Lower leg skin (tissue), 4 donors: ENCODE results near the gene ADAM8. TPM values are rescaled to one million over a fixed set of nuclear protein-coding genes. Genes with fewer than 3 reads are reported as not detected.

ENCODE experiments used
- DNase-seq, 2 donors: peaks; one replicate each; pipeline ENCODE4 v3.0.0-alpha.2; 2019; ENCODE audit warnings: low spot score in 2 of 2
- H3K4me3 ChIP-seq: fragments of 200-600 bp; sonication (generic); 2 replicates; pipeline ENCODE4 v1.5.1; 2017; ENCODE audit warnings: mild to moderate bottlenecking, low read depth; ENCODE audit not compliant: poor library complexity, severe bottlenecking
- POLR2A ChIP-seq, 2 donors: fragments of 450-650 bp; IDR thresholded peaks; one replicate each; pipeline ENCODE4 v1.6.1; 2016 to 2017; ENCODE audit warnings: antibody characterized with exemption in 2 of 2, mild to moderate bottlenecking in 1 of 2, moderate library complexity in 1 of 2
- WGBS, 2 donors: methylation state at CpG; one replicate each; pipeline ENCODE4 v1.1.5; 2018; 5-methylcytosine and 5-hydroxymethylcytosine counted together
- intact Hi-C: fragments of 100-400 bp; cut with DNase I; formaldehyde crosslinking; loops from one replicate; pipeline ENCODE4 v1.15.0; 2023; ENCODE audit warnings: low total_unique reads
- total RNA-seq, 4 donors: library from RNA; depleted of rRNA; stranded (reverse); fragments of >200 nt; gene quantifications; one replicate each; pipeline ENCODE4 v1.1.0, GENCODE V29; 2016
- TF ChIP-seq, protein P1 (sequence below), 3 donors: fragments of 450-650 bp; IDR thresholded peaks; one replicate each; pipeline ENCODE4 v1.5.1; 2016; ENCODE audit warnings: antibody characterized with exemption in 3 of 3, mild to moderate bottlenecking in 3 of 3, moderate library complexity in 2 of 3

The ADAM8 gene
- total RNA-seq, 4 donors from 2014 or later, result 3.3 to 5.9 (median 4.6) TPM

- 68 to 82% methylated on average over 6 to 27 of the region's 28 CpGs for WGBS, 2 donors
- DNase-seq, result no peak
- intact Hi-C loops, result no loop called here
- TF ChIP-seq POLR2A (IDR thresholded peaks at IDR 0.05), result no peak
- TF ChIP-seq, protein P1, sequence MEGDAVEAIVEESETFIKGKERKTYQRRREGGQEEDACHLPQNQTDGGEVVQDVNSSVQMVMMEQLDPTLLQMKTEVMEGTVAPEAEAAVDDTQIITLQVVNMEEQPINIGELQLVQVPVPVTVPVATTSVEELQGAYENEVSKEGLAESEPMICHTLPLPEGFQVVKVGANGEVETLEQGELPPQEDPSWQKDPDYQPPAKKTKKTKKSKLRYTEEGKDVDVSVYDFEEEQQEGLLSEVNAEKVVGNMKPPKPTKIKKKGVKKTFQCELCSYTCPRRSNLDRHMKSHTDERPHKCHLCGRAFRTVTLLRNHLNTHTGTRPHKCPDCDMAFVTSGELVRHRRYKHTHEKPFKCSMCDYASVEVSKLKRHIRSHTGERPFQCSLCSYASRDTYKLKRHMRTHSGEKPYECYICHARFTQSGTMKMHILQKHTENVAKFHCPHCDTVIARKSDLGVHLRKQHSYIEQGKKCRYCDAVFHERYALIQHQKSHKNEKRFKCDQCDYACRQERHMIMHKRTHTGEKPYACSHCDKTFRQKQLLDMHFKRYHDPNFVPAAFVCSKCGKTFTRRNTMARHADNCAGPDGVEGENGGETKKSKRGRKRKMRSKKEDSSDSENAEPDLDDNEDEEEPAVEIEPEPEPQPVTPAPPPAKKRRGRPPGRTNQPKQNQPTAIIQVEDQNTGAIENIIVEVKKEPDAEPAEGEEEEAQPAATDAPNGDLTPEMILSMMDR (IDR thresholded peaks at IDR 0.05), result no peak
- H3K4me3 ChIP-seq, result no peak overlapping the region
Measured at GRCh38 chr10:133273534-133274143, 3.0 kb downstream of the ADAM8 start.

- no peak for TF ChIP-seq POLR2A (IDR thresholded peaks at IDR 0.05)
- TF ChIP-seq, protein P1 (IDR thresholded peaks at IDR 0.05), result no peak
- no peak for DNase-seq
- H3K4me3 ChIP-seq, result no peak overlapping the region
- WGBS, 2 donors, result 86 to 90% methylated on average over 13 to 24 of the region's 25 CpGs
- intact Hi-C loops, result no loop called here
Measured at GRCh38 chr10:133272964-133273420, 3.7 kb downstream of the ADAM8 start.

DNA sequence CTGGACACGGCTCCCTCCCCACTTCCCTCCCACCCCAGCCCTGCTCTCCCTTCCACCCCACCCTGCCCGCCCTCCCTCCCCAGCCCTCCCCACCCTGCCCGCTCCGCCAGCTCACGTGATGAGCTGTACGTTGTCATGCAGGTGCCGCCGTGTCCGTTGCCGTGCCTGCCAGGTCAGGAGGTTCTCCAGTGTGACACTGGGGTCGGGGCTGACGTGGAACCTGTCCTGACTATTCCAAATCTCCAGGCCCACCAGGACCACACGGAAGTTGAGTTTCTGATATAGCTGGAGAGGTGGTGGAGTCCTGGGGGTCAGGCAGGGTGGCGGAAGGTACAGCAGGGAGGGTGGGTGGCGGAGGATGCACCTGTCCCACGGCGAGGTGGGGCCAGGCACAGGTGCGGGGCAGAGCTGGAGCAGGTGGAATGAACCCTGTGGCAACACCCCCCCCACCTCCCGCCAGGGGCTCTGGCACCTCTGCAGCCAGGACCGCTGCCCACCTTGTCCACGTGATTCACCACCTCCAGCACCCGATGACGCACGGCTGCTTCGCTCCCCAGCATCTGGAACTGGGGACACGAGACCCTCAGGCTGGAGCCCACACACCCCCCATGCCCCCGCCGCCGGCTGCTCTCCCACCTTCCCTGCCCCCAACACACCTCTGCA is 4.2 kb downstream of the ADAM8 start:
- no peak overlapping the region for H3K4me3 ChIP-seq
- 76 to 84% methylated on average over 24 to 26 of the region's 29 CpGs for WGBS, 2 donors
- DNase-seq, result no peak
- intact Hi-C loops, result no loop called here
- TF ChIP-seq, protein P1 (IDR thresholded peaks at IDR 0.05), result no peak
- no peak for TF ChIP-seq POLR2A (IDR thresholded peaks at IDR 0.05)

DNA sequence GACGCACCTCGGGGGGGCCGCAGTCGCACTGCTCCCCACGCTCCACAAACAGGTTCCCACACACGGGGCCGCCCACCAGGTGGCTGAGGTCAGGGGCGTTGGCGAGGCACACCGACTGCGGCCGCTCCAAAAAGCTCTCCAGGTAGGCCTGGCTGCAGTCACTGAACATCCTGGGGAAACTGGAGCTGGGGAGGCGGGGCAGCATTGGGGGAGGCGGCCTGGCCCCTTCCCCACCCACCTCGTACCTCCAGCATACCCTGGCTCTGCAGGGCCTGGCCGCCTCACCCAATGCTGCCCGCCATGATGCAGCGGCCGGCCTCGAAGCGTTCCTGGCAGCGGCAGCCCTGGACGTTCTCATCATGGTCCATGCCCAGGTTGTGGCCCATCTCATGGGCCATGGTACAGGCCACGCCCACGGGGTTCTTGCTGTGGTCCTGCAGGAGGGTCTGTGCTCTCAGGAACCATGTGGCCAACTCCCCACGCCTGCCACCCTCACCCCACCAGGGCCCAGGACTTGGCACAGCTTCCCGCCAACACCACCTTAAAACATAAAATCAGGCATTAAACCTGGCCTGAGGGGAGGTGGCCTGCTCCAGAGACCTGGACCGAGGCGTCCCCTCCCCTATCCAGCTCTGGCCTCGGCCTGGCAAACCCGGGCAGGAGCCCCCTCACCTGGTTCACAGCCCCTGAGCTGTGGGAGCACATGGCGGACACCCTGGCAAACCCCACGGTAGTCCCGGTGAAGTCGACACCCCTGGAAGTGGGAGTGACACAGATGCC is 5.0 kb downstream of the ADAM8 start:
- H3K4me3 ChIP-seq, result no peak overlapping the region
- intact Hi-C loops, result no loop called here
- 75 to 77% methylated on average over 21 to 27 of the region's 35 CpGs for WGBS, 2 donors
- DNase-seq, result no peak
- TF ChIP-seq, protein P1 (IDR thresholded peaks at IDR 0.05), result no peak

DNA sequence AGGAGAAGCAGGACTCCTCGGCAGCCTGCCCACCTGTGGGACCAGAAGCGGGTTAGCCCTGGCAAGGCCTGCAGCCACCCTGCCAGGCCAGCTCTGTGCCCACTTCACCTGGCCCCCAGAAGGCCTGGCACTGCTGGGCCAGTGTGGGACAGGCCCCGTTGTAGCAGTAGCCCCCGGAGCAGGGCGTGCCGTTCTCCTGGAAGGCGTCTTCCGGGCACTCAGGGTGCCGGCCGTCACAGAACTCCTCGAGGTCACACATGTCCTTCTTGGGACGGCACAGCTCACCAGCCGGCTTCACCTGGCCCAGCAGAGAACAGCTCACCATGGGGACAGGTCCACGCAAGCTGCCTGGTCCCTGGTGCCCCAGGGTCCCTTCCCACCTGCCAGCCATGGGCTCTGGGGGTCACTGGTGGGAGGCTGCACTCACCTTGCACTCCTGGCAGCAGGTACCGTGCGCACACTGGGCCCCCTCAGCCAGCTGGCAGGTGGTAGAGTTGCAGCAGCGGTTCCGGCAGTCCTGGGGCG is 5.8 kb downstream of the ADAM8 start:
- WGBS, 2 donors, result 82 to 84% methylated on average over 8 to 19 of the region's 19 CpGs

More for the DNA sequence above, 5.8 kb downstream of the ADAM8 start:
- no peak for DNase-seq
- TF ChIP-seq, protein P1 (IDR thresholded peaks at IDR 0.05), result no peak
- no peak for TF ChIP-seq POLR2A (IDR thresholded peaks at IDR 0.05)
- no peak overlapping the region for H3K4me3 ChIP-seq
- intact Hi-C loops, result no loop called here
